Measurements from ENCODE around the gene ABCA3.

- TF ChIP-seq CTCF (IDR thresholded peaks at IDR 0.05; ENCODE audit: poor library complexity, severe bottlenecking) (no peak), EZH2 (IDR thresholded peaks at IDR 0.05; ENCODE audit: borderline replicate concordance, insufficient read depth, low read length, poor library complexity, severe bottlenecking) (no peak), RAD21 (conservative IDR thresholded peaks at IDR 0.05) (no peak), TAF1 (IDR thresholded peaks at IDR 0.05; ENCODE audit: low read depth) (no peak), POLR2AphosphoS5 (IDR thresholded peaks at IDR 0.05) (no peak), EP300 (conservative IDR thresholded peaks at IDR 0.05; ENCODE audit: poor library complexity, severe bottlenecking) (no peak), SMC3 (conservative IDR thresholded peaks at IDR 0.05; ENCODE audit: poor library complexity) (no peak)
Measured at GRCh38 chr16:2362218-2362617, 21.7 kb upstream of the ABCA3 start.
